ENCODE measurements around the gene ANAPC2.

Gene ANAPC2

GRCh38 chr9:137172901-137173795 is 15.2 kb downstream of the ANAPC2 start:
- DNase-seq: no peak

DNA sequence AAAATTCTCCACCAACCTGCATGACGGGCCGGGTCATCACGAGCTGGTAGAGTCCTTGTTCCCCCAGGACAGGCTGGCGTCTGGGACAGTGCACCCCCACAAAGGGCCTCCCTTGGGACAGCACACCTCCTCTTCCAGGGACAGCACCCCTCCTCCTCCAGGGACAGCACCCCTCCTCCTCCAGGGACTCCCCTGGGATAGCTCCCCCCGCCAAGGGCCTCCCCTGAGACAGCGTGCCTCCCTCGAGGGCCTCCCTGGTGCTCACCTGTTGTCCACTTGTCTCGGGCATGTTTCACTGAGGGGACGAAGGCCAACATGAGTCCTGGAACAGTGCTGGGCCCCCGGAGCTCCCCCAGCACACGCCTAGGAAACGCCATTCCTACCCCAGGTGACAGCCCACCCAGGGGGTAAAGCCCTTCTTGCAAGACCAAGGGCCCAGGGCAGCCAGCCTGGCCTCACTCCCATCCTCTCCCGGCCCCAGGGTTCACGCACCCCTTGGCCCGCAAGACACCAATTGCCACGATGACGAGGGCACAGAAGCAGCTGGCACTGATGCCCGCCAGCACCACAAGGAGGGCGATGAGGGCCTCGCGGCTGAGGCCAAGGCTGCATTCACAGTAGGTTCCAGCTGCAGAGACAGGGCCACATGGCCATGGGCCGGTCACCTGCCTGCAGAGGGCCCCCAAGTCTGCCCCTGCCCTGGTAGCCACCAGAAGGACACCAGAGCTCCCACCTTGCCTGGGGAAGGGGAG is 17.0 kb downstream of the ANAPC2 start:
- DNase-seq: no peak

GRCh38 chr9:137170486-137171148 is 17.7 kb downstream of the ANAPC2 start:
- DNase-seq: no peak

DNA sequence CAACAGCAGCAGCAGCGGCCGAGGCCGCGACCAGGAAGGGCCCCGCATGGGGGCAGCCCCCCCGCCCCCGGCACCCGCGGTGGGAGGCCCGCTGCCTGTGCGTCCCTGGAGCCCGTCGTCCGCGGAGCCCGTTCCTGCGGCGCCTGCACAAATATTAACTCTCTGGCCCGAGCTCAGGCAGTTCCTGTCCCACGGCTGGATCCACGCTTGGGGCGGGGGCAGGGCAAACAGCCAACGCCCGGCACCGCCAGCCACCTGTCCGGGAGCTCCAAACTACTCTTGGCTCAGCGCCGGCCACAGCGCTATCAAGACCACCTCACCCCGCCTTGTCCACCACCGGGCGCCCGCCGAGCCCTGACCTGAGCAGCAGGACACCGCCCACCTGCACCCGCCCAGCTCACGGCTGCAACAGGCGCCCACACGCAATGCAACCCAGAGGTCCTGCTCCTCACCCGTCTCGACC is 18.4 kb downstream of the ANAPC2 start, which contains the start of gene LRRC26:
Gene LRRC26, minus strand, starts transcription at position 156 of the 463 bp plus-strand sequence. Its CDS starts 108 bp downstream, at position 48.
- no peak for DNase-seq

- DNase-seq: no peak
Observed at GRCh38 chr9:137168904-137169856, 19.2 kb downstream of the ANAPC2 start.

DNA sequence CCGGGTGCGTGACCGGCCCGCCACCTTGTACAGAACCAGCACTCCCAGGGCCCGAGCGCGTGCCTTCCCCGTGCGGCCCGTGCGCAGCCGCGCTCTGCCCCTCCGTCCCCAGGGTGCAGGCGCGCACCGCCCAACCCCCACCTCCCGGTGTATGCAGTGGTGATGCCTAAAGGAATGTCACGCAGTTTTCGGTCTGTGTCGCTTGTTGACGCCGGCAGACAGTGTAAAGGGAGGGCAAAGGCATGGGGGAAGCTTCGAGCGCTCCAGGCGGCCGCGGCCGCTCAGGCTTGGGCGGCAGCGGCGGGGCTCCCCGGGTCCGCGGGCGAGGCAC is 19.8 kb downstream of the ANAPC2 start:
- DNase-seq: no peak

DNA sequence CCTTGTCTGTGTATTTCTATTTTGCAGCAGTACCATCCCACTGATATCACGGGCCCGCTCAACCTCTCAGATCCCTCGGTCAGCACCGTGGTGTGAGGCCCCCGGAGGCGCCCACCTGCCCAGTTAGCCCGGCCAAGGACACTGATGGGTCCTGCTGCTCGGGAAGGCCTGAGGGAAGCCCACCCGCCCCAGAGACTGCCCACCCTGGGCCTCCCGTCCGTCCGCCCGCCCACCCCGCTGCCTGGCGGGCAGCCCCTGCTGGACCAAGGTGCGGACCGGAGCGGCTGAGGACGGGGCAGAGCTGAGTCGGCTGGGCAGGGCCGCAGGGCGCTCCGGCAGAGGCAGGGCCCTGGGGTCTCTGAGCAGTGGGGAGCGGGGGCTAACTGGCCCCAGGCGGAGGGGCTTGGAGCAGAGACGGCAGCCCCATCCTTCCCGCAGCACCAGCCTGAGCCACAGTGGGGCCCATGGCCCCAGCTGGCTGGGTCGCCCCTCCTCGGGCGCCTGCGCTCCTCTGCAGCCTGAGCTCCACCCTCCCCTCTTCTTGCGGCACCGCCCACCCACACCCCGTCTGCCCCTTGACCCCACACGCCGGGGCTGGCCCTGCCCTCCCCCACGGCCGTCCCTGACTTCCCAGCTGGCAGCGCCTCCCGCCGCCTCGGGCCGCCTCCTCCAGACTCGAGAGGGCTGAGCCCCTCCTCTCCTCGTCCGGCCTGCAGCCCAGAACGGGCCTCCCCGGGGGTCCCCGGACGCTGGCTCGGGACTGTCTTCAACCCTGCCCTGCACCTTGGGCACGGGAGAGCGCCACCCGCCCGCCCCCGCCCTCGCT is 20.4 kb downstream of the ANAPC2 start:
- no peak for DNase-seq

- no peak for DNase-seq
Observed at GRCh38 chr9:137167277-137167746, 21.0 kb downstream of the ANAPC2 start.

GRCh38 chr9:137166380-137167229 is 21.8 kb downstream of the ANAPC2 start:
- DNase-seq: no peak

DNA sequence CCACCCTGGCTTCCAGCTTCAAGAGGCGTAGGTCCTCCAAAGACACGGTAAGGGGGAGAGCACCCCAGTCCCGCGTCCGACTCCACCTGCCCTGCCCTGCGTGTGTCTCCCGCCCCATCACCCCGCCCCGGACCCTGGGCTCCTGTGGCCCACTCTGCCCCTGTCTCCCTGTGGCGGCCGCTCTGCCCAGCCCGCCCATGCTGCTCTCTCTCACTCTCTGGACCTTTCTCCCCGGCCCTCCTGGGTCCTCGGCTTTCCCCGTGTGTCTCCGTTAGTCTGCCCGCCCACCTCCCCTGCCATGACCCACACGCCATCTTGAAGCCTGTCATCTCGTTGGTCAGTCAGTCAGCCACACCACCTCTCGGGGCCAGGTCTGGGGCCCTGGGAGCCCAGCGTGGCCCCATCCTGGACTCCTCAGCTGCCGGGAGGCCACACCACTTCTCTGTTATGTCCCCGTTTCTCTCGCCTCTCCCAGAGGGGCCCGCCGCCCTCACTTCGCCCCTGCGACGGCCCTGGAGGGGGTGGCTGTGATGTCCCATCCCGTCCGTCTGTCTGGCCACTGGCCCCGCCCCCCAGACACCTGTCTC is 23.0 kb downstream of the ANAPC2 start:
- no peak for DNase-seq

GRCh38 chr9:137164370-137165249 is 23.8 kb downstream of the ANAPC2 start:
- no peak for DNase-seq

GRCh38 chr9:137163805-137164204 is 24.6 kb downstream of the ANAPC2 start:
- DNase-seq: no peak

- DNase-seq: no peak
Observed at GRCh38 chr9:137163365-137163715, 25.0 kb downstream of the ANAPC2 start.

DNA sequence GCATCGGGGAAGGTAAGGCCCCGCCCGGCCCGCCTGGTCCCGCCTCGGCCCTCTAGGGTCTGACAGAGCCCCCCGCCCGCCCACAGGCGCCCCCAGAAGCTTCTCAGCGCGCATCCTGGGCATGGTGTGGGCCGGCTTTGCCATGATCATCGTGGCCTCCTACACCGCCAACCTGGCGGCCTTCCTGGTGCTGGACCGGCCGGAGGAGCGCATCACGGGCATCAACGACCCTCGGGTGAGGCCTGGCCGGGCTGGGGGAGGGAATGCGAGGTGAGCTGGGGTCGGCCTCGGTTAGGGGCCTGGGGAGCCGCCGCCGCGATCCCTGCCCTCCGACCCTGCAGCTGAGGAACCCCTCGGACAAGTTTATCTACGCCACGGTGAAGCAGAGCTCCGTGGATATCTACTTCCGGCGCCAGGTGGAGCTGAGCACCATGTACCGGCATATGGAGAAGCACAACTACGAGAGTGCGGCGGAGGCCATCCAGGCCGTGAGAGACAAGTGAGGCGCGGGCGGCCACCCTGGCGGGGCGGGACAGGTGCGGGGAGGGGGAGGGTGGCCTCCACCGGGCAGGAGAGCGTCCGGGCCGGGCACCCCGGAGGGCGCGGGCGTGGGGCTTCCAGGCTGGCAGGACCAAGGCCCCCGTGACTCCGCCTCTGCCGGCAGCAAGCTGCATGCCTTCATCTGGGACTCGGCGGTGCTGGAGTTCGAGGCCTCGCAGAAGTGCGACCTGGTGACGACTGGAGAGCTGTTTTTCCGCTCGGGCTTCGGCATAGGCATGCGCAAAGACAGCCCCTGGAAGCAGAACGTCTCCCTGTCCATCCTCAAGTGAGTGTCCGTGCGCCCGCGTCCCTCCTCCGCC is 25.6 kb downstream of the ANAPC2 start:
- no peak for DNase-seq

GRCh38 chr9:137161558-137162486 is 26.5 kb downstream of the ANAPC2 start:
- DNase-seq: no peak

- DNase-seq: no peak
Observed at GRCh38 chr9:137160716-137161557, 27.4 kb downstream of the ANAPC2 start.

Measured in stimulated activated CD4-positive, alpha-beta T cell treated with anti-CD3 and anti-CD28 coated beads, Interleukin-12 subunit alpha, Interleukin-12 subunit beta, amount 100 ng/mL, for 4 hours (primary cell).